Right cardiac atrium (tissue), 5 donors: ENCODE data around the gene EPN2. TPM values are rescaled to one million over a fixed set of nuclear protein-coding genes. Genes with fewer than 3 reads are reported as not detected.

ENCODE experiments used
- ATAC-seq, 2 donors: fragments of 200-7000 bp; cut with Tn5 transposase; one replicate each; pipeline versions ENCODE4 v1.8.0 to v1.9.1; 2020; ENCODE audit warnings: moderate library complexity in 2 of 2, mild to moderate bottlenecking in 1 of 2
- DNase-seq, 3 donors: peaks; one replicate each; pipeline ENCODE4 v3.0.0-alpha.2; 2020
- H3K27ac ChIP-seq: one replicate; pipeline ENCODE4 v1.5.1; 2013; ENCODE audit warnings: mild to moderate bottlenecking, low read length, control low read depth, moderate library complexity
- H3K27me3 ChIP-seq: one replicate; pipeline ENCODE4 v1.6.1; 2013; ENCODE audit not compliant: control insufficient read depth, insufficient read depth
- H3K4me1 ChIP-seq: one replicate; pipeline ENCODE4 v1.6.1; 2013; ENCODE audit warnings: low read length; ENCODE audit not compliant: control insufficient read depth, insufficient read depth
- H3K4me3 ChIP-seq: one replicate; pipeline ENCODE4 v1.5.1; 2013; ENCODE audit warnings: low read length, control low read depth
- H3K9me3 ChIP-seq: one replicate; pipeline ENCODE4 v1.6.1; 2013; ENCODE audit warnings: low read length; ENCODE audit not compliant: control insufficient read depth
- WGBS: extraction: QIAGEN DNeasy Blood & Tissue Kit; methylation state at CpG from one replicate; pipeline ENCODE4 v1.1.7; 2013; 5-methylcytosine and 5-hydroxymethylcytosine counted together
- intact Hi-C, 4 donors: fragments of 100-400 bp; cut with DNase I; formaldehyde crosslinking; loops; one replicate each; pipeline versions ENCODE4 v1.11.0 to v1.14.0; 2022 to 2023
- polyA plus RNA-seq: library from polyadenylated mRNA; stranded (reverse); fragments of 200-250 nt; gene quantifications from one replicate; pipeline ENCODE4 v1.2.3, GENCODE V29; 2013
- total RNA-seq, 4 donors: library from RNA; stranded (reverse); fragmentation: NEBNext Ultra II Directional; extraction: Animal tissue kit (Norgen Biotek cat#: 25700); gene quantifications; one replicate each; pipeline ENCODE4 v1.2.1, GENCODE V29; 2021
- donor health status: healthy with polysubstance abuse.
- donor health status: DM: no; HTN: yes; CAD: no.
- donor health status: DM: no; HTN: no; CAD: no.
- donor health status: DM: no; HTN: yes; CAD: no; lungs with severe emphysema.
- donor health status: DM: yes; HTN: yes; CAD: no.

EPN2 gene
- total and polyA plus RNA-seq, 5 donors = 50.2 to 138 (median 113) TPM

DNA sequence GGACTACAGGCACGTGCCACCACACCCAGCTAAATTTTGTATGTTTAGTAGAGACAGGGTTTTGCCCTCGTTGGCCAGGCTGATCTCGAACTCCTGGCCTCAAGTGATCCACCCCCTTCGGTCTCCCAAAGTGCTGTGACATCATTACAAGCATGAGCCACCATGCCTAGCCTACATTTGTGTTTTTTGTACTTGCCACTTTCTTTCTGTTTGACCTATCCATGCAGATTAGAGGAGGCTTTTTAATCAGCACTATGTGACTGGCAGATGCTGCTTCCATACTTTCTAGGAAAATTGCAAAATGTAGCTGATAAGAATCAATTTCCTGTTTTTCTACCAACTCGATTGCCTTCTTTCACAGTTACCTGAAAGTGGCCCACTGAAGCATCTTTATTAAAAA, 68.1 kb downstream of the EPN2 start:
- Histone ChIP-seq H3K4me3 (no peak overlapping the region), H3K27me3 (no peaks in the 10 kb centered on the region), H3K27ac (no peak overlapping the region), H3K9me3 (no peaks in the 10 kb centered on the region), H3K4me1 (peaks cover 33% of the 10 kb centered on the region)
- DNase-seq (no peak), ATAC-seq (no peak)
- intact Hi-C loops = no loop called here
- 76% methylated on average over 5 of the region's 5 CpGs for WGBS

DNA sequence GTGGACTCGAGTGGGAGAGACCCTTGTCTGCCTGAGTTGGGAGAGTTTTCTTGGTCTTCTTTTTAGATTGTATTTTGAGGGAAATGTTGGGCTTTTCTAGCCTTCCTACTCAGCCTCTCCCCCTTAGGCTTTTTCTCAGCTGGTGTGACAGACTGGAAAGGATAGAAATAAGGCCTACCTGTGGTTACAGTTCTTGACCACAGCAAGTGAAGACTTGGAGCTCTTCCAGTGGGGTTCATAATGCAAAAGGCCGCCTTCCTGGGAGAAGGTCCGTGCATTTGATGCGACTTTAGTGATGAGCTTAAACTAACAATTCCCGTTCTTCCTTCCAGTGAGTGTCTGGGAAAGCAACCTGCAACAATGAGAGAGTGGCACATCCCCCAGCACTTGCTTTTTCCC, 68.6 kb downstream of the EPN2 start:
- Histone ChIP-seq H3K4me1 (peaks cover 32% of the 10 kb centered on the region), H3K4me3 (no peak overlapping the region), H3K27me3 (no peaks in the 10 kb centered on the region), H3K9me3 (no peaks in the 10 kb centered on the region), H3K27ac (no peak overlapping the region)
- intact Hi-C loops = no loop called here
- DNase-seq (no peak), ATAC-seq (no peak)
- WGBS = 89% methylated on average over 5 of the region's 5 CpGs

- H3K4me3 ChIP-seq = no peak overlapping the region
- no peak for ATAC-seq
- no peaks in the 10 kb centered on the region for H3K9me3 ChIP-seq
- intact Hi-C loops = no loop called here
- peaks cover 28% of the 10 kb centered on the region for H3K4me1 ChIP-seq
- H3K27me3 ChIP-seq = no peaks in the 10 kb centered on the region
- DNase-seq = no peak
- H3K27ac ChIP-seq = no peak overlapping the region
- 60% methylated on average over 10 of the region's 10 CpGs for WGBS
These were observed 69.3 kb downstream of the EPN2 start for GRCh38 chr17:19306160-19307111.

DNA sequence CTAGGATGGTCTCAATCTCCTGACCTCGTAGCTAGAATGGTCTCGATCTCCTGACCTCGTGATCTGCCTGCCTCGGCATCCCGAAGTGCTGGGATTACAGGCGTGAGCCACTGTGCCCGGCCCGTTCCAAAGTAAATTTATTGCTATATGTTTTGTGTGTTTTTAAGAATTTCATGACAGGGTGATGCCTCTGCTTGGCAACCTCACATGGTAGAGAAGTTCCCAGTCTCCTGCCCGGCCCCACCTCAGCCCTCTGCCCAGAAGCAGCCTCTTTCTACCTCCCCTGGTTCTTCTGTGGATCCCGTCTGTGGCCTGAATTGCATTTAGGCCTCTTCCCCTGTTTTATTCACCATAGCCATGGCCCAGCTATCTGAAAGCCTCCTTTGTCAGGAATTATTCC, 70.4 kb downstream of the EPN2 start:
- 97% methylated on average over 10 of the region's 10 CpGs for WGBS
- peaks cover 22% of the 10 kb centered on the region for H3K4me1 ChIP-seq
- ATAC-seq (no peak), DNase-seq (no peak)
- H3K4me3 ChIP-seq = no peak overlapping the region
- H3K27ac ChIP-seq = no peak overlapping the region
- H3K27me3 ChIP-seq = no peaks in the 10 kb centered on the region
- H3K9me3 ChIP-seq = no peaks in the 10 kb centered on the region
- intact Hi-C loops = no loop called here

DNA sequence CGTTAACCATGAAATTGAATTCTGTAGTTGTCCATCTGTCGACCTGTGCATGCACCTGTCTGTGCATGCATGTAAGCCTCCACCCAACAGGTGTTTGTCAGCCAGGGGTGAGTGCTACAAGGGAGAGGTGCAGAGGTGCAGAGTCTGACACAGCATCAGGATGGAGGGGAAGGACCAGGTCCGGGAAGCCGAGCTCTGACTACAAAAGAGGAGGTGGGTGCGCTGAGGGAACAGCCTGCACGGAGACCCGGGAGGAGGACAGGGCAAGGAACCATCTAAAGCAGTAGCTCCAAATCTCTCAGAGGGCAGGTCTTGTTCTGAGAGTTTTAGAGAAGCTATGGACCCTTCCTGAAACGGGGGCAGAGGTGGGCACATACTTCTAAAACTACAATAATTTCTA, 71.2 kb downstream of the EPN2 start:
- H3K4me3 ChIP-seq = no peak overlapping the region
- H3K27me3 ChIP-seq = no peaks in the 10 kb centered on the region
- WGBS = 89% methylated on average over 8 of the region's 8 CpGs
- H3K27ac ChIP-seq = no peak overlapping the region
- H3K4me1 ChIP-seq = peaks cover 14% of the 10 kb centered on the region
- intact Hi-C loops = no loop called here
- ATAC-seq (no peak), DNase-seq (no peak)
- no peaks in the 10 kb centered on the region for H3K9me3 ChIP-seq

- Histone ChIP-seq H3K27ac (no peak overlapping the region), H3K4me3 (no peak overlapping the region), H3K27me3 (no peaks in the 10 kb centered on the region), H3K9me3 (no peaks in the 10 kb centered on the region), H3K4me1 (peaks cover 9% of the 10 kb centered on the region)
- intact Hi-C loops = no loop called here
- WGBS = 91% methylated on average over 5 of the region's 5 CpGs
- ATAC-seq (no peak), DNase-seq (no peak)
These were observed 72.5 kb downstream of the EPN2 start for GRCh38 chr17:19309701-19310100.

DNA sequence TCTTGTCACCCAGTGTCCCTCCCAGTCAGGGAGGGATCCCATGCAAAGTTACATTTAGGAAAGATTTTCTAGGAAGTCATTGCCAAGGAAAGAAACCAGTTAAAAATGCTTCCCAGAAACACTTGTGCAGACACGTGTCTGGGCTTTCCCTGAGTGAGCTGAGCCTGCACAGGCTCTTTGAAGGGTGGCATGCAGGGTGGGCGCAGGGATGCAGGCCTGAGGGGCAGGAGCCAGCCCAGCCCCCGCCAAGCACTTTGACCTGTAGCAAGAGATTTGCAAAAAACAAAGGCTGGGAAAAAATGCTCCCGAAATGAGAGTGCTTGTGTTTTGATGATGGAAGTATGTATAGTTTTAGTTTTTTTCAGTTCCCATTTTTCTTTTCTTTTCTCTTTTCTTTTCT, 73.0 kb downstream of the EPN2 start:
- ATAC-seq (no peak), DNase-seq (no peak)
- Histone ChIP-seq H3K9me3 (no peaks in the 10 kb centered on the region), H3K27me3 (no peaks in the 10 kb centered on the region), H3K4me3 (no peak overlapping the region), H3K27ac (no peak overlapping the region), H3K4me1 (peaks cover 7% of the 10 kb centered on the region)
- WGBS = 82% methylated on average over 4 of the region's 4 CpGs
- intact Hi-C loops = no loop called here

DNA sequence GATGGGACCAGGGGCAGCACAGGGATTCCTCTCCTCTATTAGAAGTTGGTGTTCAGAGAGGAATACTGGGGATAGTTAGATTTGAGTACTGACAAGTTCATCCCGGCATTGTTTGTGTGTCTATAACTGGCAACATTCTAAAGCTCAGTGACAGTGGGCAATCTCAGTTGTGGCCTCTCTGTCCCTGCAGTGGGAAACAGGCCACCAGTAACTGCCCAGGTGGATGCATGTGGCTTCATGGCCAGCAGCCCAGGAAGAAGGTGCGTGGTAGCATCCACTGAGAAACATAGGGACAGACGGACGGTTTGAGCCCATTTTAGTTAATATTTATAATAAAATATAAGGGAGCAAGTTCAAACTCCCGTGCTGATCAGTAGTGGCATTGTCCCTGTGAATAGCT, 73.8 kb downstream of the EPN2 start:
- Histone ChIP-seq H3K27me3 (no peaks in the 10 kb centered on the region), H3K27ac (peak overlapping the region; percentile 39), H3K4me1 (peaks cover 5% of the 10 kb centered on the region), H3K4me3 (no peak overlapping the region), H3K9me3 (no peaks in the 10 kb centered on the region)
- 80% methylated on average over 5 of the region's 5 CpGs for WGBS
- ATAC-seq = no peak
- intact Hi-C loops = no loop called here
- DNase-seq = no peak

DNA sequence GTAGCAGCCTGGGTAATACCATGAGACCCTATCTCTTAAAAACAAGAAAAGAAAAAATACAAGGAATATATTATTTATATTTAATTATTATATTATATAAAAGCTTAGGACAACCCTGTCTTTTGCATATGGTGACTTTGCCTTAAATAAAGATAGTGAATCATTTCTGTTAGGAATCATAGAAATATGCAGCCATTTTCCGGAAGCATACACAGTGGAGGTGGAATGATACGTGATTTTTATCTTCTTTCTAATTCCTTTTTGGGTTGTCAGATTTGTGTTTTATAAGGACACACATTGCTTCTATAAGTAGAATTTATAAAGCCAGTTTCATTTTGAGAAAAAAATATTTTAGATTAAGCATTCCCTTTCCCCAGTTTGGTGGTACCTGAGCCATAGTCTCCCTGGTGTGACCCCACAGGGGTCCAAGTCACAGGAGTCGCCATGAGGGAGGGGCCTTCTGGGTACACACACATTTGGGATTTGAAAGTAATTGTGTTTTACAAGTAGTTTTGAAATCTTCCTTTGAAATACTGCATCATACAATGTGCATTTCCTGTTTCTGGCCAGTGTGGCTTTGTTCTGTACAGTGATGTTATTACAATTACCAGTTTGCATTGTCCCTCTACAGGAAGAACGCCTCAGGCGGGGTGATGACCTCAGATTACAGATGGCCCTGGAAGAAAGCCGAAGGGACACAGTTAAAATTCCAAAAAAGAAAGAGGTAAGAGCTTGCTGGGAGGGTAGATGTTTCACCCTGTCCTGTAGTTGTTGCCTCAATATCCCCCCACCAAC, 74.5 kb downstream of the EPN2 start:
- ATAC-seq (peak in 1 of 2 donors; percentile 67), DNase-seq (no peak)
- Histone ChIP-seq H3K9me3 (no peaks in the 10 kb centered on the region), H3K4me1 (peaks cover 4% of the 10 kb centered on the region), H3K27me3 (no peaks in the 10 kb centered on the region), H3K27ac (peak overlapping the region; percentile 61), H3K4me3 (no peak overlapping the region)
- intact Hi-C loops = no loop called here
- 63% methylated on average over 6 of the region's 6 CpGs for WGBS

DNA sequence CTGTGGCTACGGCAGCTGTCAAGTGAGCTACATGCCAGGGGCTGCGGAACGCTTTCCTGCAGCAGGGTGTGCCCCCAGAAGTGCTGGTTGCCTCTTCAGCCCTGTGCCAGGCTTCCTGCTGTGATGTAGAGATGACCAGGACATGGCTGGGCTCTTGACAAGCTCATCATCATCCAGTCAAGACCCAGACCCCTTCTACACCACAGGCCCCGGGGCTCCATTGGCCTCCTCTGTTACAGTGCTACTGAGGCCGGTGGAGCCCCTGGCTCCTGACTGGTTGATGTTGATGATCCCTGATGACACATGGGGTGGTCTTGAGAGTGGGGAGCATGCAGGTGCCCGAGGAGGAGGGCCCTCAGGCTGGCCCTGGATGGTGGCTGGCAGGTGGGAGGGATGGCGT, 75.2 kb downstream of the EPN2 start:
- no peaks in the 10 kb centered on the region for H3K27me3 ChIP-seq
- DNase-seq (peak in 1 of 3 donors; percentile 30), ATAC-seq (no peak)
- intact Hi-C loops = no loop called here
- H3K9me3 ChIP-seq = no peaks in the 10 kb centered on the region
- H3K27ac ChIP-seq = peak overlapping the region; percentile 23
- WGBS = 88% methylated on average over 7 of the region's 7 CpGs
- no peak overlapping the region for H3K4me3 ChIP-seq
- peaks cover 8% of the 10 kb centered on the region for H3K4me1 ChIP-seq

- intact Hi-C loops = no loop called here
These were observed 76.0 kb downstream of the EPN2 start for GRCh38 chr17:19313066-19313745.

More at GRCh38 chr17:19313066-19313745, 76.0 kb downstream of the EPN2 start:
- no peaks in the 10 kb centered on the region for H3K27me3 ChIP-seq
- peaks cover 13% of the 10 kb centered on the region for H3K4me1 ChIP-seq
- WGBS = 92% methylated on average over 13 of the region's 13 CpGs
- H3K9me3 ChIP-seq = no peaks in the 10 kb centered on the region
- peak in 1 of 3 donors; percentile 29 for DNase-seq
- H3K27ac ChIP-seq = no peak overlapping the region
- H3K4me3 ChIP-seq = no peak overlapping the region
- no peak for ATAC-seq
